Activated CD4-positive, alpha-beta T cell treated with anti-CD3 and anti-CD28 coated beads for 4 hours (primary cell): ENCODE data around the gene MCRIP2.
A peak's percentile ranks its signal among the peaks of the same experiment; 100 is the strongest.

Source experiments
- DNase-seq, 2 donors: peaks; one replicate each; pipeline ENCODE4 v3.0.0-alpha.2; 2020

Gene MCRIP2

DNA sequence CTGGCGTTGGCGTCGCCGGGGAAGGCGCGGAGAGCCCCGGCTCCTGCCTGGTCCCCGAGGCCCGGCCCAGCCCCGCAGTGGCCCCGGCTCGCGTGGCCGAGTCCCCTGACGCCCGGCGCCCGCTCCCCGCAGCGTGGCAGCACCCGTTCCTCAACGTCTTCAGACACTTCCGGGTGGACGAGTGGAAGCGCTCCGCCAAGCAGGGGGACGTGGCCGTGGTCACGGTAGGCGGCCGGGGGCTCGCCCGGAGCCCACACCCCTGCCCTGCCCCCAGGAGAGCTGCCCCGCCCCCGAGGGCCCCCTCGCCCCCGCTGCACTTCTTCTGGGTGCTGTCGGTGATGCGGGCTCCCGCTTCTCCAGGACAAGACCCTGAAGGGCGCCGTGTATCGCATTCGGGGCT is 8.0 kb downstream of the MCRIP2 start:
- DNase-seq, result no peak

GRCh38 chr16:651844-652243 is 10.2 kb downstream of the MCRIP2 start:
- no peak for DNase-seq

DNA sequence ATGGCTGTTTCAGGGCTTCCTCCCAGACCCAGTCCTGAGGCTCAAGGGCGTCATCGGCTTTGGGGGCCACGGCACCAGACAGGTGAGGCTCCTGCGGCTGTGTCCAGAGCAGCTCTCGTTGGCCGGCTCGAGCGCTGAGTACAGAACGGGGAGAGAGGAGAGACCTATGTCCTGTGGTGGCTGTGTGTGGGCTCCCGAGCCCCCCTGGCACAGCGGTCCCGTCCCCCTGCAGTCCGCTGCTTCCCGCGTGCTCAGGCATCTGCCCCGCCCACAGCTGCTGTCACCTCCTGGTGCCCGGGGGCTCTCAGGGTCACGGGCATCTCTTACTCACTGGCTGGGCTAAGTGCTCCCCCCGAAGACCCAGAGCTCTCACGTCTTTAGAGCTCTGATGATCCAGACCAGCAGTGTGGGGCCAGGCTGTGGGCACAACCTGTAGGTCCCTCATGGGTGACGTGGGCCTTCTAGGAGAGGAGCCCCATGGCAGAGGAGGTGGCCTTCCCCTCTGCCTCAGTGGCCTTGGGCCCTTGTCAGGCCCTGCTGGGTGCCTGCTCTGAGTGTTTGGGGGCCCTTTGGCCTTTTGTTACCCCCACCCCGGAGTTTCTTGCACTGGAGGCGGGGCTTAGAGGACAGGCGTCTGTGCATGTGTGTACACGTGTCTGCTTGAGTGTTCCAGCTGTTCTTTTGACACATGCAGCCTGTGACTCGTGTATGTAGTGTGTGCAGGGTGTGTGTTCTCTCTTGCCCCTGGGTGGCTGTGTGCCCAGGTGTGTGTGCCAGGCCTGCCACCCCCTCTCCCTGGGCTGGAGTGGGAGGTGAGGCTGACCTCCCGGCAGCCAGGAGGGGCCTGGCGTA is 11.1 kb downstream of the MCRIP2 start:
- no peak for DNase-seq

GRCh38 chr16:654034-654433 is 12.4 kb downstream of the MCRIP2 start:
- no peak for DNase-seq

GRCh38 chr16:657487-657886 is 15.9 kb downstream of the MCRIP2 start:
- DNase-seq, result no peak

- no peak for DNase-seq
Observed at GRCh38 chr16:658679-659571, 17.3 kb downstream of the MCRIP2 start.

GRCh38 chr16:659618-660017 is 18.0 kb downstream of the MCRIP2 start:
- DNase-seq, result no peak

GRCh38 chr16:660132-660458 is 18.5 kb downstream of the MCRIP2 start:
- DNase-seq, result no peak

DNA sequence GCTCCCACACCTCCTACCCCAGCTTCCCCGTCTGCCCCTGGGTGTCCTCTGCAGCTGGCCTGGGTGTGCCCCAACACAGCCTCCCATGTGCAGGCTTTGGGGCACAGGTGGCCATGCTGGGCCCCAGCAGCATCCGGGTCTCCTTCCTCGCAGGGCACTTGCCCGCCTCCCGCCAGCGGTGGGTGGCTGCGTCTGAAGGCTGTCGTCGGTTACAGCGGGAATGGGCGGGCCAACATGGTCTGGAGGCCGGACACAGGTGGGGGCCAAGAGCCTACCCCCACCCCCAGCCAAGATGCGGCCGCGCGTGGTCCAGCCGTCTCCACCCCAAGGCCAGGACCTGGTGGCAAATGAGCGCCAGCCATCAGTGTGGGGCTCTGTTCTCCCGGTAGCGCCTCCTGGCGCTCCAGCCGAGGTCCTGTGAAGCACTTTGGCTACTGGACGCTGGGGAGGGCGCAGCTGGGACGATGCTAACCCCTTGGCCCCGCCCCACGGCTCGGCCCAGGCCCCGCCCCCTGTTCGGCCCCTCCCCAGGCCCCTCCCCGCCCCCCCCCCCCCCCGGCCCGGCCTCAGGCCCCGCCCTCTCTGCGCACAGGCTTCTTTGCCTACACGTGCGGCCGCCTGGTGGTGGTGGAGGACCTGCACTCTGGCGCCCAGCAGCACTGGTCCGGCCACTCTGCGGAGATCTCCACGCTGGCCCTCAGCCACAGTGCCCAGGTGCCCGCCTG is 19.0 kb downstream of the MCRIP2 start:
- DNase-seq, result peak; percentile 63 to 74

DNA sequence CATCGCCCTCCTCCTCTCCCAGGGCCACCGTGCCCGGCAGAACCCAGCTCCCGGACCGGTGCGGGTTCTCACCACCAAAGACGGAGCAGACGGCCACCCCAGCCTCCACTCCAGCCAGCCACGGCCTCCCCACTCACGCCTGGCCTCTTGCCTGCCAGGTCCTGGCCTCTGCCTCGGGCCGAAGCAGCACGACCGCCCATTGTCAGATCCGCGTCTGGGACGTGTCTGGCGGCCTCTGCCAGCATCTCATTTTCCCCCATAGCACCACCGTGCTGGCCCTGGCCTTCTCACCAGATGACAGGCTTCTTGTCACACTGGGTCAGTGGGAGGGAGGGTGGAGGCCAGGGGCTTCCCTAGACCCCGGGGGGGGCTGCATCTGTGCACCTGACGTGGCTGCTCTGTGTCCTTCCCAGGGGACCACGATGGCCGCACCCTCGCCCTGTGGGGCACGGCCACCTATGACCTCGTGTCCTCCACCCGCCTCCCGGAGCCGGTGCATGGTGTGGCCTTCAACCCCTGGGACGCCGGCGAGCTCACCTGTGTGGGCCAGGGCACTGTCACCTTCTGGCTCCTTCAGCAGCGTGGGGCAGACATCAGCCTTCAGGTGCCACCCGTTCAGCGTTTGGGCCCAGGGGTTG is 19.7 kb downstream of the MCRIP2 start:
- no peak for DNase-seq

GRCh38 chr16:662095-662494 is 20.5 kb downstream of the MCRIP2 start:
- no peak for DNase-seq

- no peak for DNase-seq
Observed at GRCh38 chr16:662597-662996, 21.0 kb downstream of the MCRIP2 start.

GRCh38 chr16:666572-666971 is 24.9 kb downstream of the MCRIP2 start:
- no peak for DNase-seq

GRCh38 chr16:667113-667779 is 25.6 kb downstream of the MCRIP2 start:
- DNase-seq, result no peak

DNA sequence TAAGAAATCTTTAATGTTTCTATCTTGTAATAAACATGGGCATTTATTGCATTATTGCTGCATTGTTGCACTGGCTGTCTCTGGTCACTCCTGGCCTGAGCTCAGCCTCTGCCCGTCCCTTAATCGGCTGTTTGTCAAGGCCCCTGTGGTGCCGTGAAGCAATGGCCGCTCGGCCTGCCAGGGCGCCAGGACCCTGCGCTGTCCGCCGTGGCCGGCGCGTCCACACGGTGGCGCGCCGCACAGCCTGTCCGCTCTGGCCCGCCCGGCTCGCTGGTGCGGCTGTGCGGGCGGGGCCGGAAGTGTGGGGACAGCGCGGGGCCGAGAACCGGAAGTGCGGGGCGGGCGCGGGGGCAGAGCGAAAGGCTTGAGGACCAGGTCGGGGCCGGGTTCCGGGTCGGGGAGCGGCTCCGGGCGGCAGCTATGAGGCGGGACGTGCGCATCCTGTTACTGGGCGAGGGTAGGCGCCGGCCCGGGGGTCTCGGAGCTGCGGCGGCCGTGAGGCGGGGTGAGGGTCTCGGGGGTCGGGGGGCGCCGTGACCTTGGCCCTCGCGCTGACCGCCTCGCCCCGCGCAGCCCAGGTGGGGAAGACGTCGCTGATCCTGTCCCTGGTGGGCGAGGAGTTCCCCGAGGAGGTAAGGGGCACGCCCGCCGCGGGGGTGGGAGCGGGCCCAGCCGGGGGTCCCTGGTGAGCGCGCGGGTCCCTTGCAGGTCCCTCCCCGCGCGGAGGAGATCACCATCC is 26.3 kb downstream of the MCRIP2 start, which contains the start of gene RHOT2:
Gene RHOT2, plus strand, starts transcription at position 353 of the 739 bp plus-strand sequence. Its CDS starts 68 bp downstream, at position 421.
- peak; percentile 89 to 91 for DNase-seq

DNA sequence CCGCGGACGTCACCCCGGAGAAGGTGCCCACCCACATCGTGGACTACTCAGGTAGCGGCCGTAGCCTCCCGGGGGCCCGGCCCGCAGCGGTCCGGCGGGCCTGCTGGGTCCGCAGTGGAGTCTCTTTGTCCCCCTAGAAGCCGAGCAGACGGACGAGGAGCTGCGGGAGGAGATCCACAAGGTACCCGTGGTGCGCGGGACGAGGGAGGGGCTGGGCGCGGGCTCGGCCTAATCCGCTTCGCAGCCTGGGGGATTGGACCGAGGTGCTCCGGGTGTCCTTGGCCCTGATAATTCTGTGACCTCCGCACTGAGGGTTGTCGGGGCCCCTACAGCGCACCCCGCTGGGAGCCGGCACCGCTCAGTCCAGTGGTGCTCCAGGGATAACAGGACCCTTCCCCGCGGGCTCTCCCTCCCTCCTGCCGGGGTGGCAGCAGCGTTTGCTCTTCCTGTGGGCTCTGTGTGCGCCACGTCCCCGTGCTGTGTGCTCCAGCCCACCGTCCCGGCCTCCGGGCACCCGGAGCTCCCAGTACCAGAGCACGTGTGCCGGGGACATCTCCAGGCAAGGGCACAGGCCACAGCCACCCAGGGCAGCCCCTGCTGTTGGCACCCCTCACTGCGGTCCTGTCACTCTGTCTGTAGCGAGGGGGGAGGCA is 27.0 kb downstream of the MCRIP2 start:
- DNase-seq, result no peak

DNA sequence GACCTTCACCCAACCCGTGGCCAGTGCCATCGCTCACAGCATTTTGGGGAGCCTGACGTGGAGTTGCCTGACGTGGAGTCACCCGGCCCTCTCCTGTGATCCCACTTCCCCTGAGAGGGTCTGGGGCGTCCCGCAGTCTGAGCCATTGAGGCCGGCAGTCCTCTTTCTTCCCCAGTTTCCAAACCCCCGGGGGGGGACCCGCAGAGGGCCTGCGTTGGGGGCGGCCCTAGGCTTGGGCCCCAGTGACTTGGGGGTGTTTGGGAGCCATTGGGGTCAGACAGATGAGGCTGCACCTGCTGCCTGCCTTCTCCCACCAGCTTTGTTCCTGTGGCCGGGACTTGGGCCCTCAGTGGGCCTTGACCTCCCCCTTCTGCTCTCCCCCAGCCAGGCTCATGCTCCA is 28.0 kb downstream of the MCRIP2 start:
- no peak for DNase-seq

DNA sequence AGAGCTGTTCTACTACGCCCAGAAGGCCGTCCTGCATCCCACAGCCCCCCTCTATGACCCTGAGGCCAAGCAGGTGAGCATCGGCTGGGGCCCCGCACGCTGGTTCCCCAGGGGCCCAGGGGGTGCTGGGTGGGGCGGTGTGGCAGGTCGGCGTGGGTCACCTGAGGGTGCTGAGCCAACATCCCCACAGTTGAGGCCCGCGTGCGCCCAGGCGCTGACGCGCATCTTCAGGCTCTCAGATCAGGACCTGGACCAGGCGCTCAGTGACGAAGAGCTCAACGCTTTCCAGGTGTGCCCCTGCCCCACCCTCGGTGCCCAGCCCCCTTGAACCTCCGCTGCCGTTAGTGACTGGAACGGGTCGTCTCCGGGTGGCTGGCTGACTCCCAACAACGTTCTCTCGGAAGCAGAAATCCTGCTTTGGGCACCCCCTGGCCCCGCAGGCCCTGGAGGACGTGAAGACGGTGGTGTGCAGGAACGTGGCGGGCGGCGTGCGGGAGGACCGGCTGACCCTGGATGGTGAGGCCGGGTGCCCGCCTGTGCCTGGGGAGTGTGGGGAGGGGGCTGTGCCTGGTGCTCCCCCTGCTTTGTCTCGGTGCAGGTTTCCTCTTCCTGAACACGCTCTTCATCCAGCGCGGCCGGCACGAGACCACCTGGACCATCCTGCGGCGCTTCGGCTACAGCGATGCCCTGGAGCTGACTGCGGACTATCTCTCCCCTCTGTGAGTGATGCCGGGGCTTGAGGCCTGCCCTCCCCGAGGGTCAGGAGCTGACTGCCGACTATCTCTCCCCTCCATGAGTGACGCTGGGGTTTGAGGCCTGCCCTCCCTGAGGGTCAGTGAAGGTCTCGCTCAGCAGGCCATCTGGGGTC is 29.1 kb downstream of the MCRIP2 start:
- DNase-seq, result no peak

DNA sequence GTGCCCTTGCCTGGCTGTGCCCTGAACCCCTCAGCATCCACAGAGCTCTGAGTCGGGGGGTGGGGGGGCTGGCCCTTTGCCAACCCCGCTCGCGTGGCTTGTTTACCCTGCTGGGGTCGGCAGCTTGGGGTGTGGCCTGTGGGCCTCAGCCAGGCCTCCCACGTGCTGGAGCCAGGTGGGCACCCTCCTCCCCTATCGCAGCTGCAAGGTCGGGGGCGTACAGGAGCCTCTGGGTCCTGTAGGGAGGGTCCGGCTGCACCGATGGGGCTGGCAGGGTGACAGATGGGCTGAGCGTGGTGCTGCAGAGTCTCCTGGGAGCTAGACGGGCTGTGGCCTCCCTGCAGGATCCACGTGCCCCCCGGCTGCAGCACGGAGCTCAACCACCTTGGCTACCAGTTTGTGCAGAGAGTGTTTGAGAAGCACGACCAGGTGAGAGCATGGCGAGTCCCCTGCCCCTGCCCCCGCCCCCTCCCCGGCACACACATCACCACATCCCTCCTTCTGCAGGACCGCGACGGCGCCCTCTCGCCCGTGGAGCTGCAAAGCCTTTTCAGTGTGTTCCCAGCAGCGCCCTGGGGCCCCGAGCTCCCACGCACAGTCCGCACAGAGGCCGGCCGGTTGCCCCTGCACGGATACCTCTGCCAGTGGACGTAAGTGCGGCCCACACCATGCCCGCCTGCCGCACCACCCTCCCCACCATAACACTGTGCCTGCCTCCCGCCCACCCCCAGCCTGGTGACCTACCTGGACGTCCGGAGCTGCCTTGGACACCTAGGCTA is 29.9 kb downstream of the MCRIP2 start:
- DNase-seq, result no peak
